ENCODE results near the gene ARHGAP32. TPM values are rescaled to one million over a fixed set of nuclear protein-coding genes. Genes with fewer than 3 reads are reported as not detected.

Gene ARHGAP32
- total RNA-seq, 3 donors from 2014 or later: 44.2 to 95.5 (median 62.0) TPM

GRCh38 chr11:128956401-128957201, 235.5 kb downstream of the ARHGAP32 start:
- H3K9me3 ChIP-seq: no peaks in the 10 kb centered on the region
- no peaks in the 10 kb centered on the region for H3K36me3 ChIP-seq (ENCODE audit: low read depth)
- DNase-seq: peak in 1 of 3 donors; percentile 70
- no peaks in the 10 kb centered on the region for H3K4me1 ChIP-seq (ENCODE audit: low read depth)
- H3K4me3 ChIP-seq: no peak overlapping the region
- intact Hi-C loops (cut with DNase I, micrococcal nuclease): loop anchor here in 1 of 2 donors (2.0 kb wide), 1 partner anchor 72 kb away; no protein-coding TSS in a partner anchor
- TF ChIP-seq CTCF (IDR thresholded peaks at IDR 0.05): peak; percentile 46
- ATAC-seq: peak; percentile 88

- intact Hi-C loops (cut with DNase I, micrococcal nuclease): loop anchor here in 1 of 2 donors (2.0 kb wide), 1 partner anchor 71 kb away; no protein-coding TSS in a partner anchor
- ATAC-seq: no peak
- H3K9me3 ChIP-seq: no peaks in the 10 kb centered on the region
- DNase-seq: no peak
- H3K36me3 ChIP-seq (ENCODE audit: low read depth): no peaks in the 10 kb centered on the region
- TF ChIP-seq CTCF (IDR thresholded peaks at IDR 0.05): no peak
- H3K4me1 ChIP-seq (ENCODE audit: low read depth): no peaks in the 10 kb centered on the region
- H3K4me3 ChIP-seq: no peak overlapping the region
Observed at GRCh38 chr11:128955636-128956035, 236.5 kb downstream of the ARHGAP32 start.

- intact Hi-C loops (cut with DNase I, micrococcal nuclease): loop anchor here in 1 of 2 donors (5.0 kb wide), 1 partner anchor 66 kb away; no protein-coding TSS in a partner anchor
- ATAC-seq: no peak
- Histone ChIP-seq H3K4me3 (no peak overlapping the region), H3K9me3 (no peaks in the 10 kb centered on the region), H3K4me1 (ENCODE audit: low read depth) (no peaks in the 10 kb centered on the region), H3K36me3 (ENCODE audit: low read depth) (no peaks in the 10 kb centered on the region)
- TF ChIP-seq CTCF (IDR thresholded peaks at IDR 0.05): no peak
- no peak for DNase-seq
Observed at GRCh38 chr11:128953151-128953550, 239.0 kb downstream of the ARHGAP32 start.

GRCh38 chr11:128949791-128950454, 242.2 kb downstream of the ARHGAP32 start:
- Histone ChIP-seq H3K4me3 (no peak overlapping the region), H3K4me1 (ENCODE audit: low read depth) (no peaks in the 10 kb centered on the region), H3K36me3 (ENCODE audit: low read depth) (no peaks in the 10 kb centered on the region), H3K9me3 (no peaks in the 10 kb centered on the region)
- TF ChIP-seq CTCF (IDR thresholded peaks at IDR 0.05): no peak
- intact Hi-C loops (cut with DNase I, micrococcal nuclease): loop anchor here in 1 of 2 donors (5.0 kb wide), 1 partner anchor 63 kb away; no protein-coding TSS in a partner anchor
- DNase-seq: peak in 1 of 3 donors; percentile 28
- peak; percentile 46 for ATAC-seq

- DNase-seq (no peak), ATAC-seq (no peak)
- Histone ChIP-seq H3K4me3 (no peak overlapping the region), H3K4me1 (ENCODE audit: low read depth) (no peaks in the 10 kb centered on the region), H3K9me3 (no peaks in the 10 kb centered on the region), H3K36me3 (ENCODE audit: low read depth) (no peaks in the 10 kb centered on the region)
- TF ChIP-seq CTCF (IDR thresholded peaks at IDR 0.05): no peak
- intact Hi-C loops (cut with DNase I, micrococcal nuclease): no loop called here
Observed at GRCh38 chr11:128948583-128948982, 243.5 kb downstream of the ARHGAP32 start.
